ENCODE data around the gene DGCR2.

DNA sequence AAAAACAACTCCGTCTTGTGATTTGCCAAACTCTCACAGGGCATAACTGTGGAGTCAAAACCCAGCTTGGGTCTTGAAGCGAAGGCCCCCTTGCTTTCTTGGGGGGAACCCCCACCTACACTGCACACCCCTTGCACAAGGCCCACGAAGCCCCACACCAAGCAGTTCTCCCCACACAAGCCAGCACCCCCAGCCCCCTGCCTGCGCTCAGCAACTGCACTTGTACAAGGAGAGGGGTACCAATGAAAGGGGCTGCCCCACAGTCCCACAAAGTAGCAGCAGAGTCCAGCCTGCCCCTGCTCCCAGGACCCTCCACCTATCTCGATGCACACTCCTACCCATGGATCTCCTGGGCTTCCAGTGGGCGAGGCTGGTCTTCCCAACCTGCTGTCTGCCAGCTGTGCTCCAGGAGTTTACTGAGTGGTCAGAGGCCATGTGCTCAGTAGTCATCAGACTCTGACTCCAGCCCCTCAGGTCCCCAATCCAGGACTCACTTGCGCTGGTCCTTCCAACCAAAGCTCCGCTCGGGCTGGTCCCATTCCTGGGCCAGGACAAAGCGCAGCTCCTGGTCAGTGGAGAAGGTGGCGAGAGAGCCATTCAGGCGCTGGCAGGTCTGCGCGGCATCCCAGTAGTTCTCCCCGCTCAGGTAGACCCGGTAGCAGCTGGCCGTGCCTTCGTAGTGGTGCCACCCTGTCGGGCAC is 57.7 kb downstream of the DGCR2 start:
- TF ChIP-seq, protein P1, sequence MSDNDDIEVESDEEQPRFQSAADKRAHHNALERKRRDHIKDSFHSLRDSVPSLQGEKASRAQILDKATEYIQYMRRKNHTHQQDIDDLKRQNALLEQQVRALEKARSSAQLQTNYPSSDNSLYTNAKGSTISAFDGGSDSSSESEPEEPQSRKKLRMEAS (IDR thresholded peaks at IDR 0.05): no peak
- TF ChIP-seq EGR1 (IDR thresholded peaks at IDR 0.05) (no peak), EP300 (IDR thresholded peaks at IDR 0.05; ENCODE audit: borderline replicate concordance) (no peak), TEAD4 (IDR thresholded peaks at IDR 0.05) (no peak), NFIC (IDR thresholded peaks at IDR 0.05) (no peak), TAF1 (IDR thresholded peaks at IDR 0.05; ENCODE audit: low read depth) (no peak), RAD21 (IDR thresholded peaks at IDR 0.05; ENCODE audit: low read depth) (no peak)
- TF ChIP-seq, protein P2, sequence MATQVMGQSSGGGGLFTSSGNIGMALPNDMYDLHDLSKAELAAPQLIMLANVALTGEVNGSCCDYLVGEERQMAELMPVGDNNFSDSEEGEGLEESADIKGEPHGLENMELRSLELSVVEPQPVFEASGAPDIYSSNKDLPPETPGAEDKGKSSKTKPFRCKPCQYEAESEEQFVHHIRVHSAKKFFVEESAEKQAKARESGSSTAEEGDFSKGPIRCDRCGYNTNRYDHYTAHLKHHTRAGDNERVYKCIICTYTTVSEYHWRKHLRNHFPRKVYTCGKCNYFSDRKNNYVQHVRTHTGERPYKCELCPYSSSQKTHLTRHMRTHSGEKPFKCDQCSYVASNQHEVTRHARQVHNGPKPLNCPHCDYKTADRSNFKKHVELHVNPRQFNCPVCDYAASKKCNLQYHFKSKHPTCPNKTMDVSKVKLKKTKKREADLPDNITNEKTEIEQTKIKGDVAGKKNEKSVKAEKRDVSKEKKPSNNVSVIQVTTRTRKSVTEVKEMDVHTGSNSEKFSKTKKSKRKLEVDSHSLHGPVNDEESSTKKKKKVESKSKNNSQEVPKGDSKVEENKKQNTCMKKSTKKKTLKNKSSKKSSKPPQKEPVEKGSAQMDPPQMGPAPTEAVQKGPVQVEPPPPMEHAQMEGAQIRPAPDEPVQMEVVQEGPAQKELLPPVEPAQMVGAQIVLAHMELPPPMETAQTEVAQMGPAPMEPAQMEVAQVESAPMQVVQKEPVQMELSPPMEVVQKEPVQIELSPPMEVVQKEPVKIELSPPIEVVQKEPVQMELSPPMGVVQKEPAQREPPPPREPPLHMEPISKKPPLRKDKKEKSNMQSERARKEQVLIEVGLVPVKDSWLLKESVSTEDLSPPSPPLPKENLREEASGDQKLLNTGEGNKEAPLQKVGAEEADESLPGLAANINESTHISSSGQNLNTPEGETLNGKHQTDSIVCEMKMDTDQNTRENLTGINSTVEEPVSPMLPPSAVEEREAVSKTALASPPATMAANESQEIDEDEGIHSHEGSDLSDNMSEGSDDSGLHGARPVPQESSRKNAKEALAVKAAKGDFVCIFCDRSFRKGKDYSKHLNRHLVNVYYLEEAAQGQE (IDR thresholded peaks at IDR 0.05; ENCODE audit: low read depth): no peak
- TF ChIP-seq, protein P3, sequence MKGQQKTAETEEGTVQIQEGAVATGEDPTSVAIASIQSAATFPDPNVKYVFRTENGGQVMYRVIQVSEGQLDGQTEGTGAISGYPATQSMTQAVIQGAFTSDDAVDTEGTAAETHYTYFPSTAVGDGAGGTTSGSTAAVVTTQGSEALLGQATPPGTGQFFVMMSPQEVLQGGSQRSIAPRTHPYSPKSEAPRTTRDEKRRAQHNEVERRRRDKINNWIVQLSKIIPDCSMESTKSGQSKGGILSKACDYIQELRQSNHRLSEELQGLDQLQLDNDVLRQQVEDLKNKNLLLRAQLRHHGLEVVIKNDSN (IDR thresholded peaks at IDR 0.05): no peak
